ENCODE data around the gene POU2AF3. TPM values are rescaled to one million over a fixed set of nuclear protein-coding genes. Genes with fewer than 3 reads are reported as not detected.

POU2AF3 gene
- total RNA-seq, 4 donors from 2014 or later, result 0.22 to 0.58 (median 0.46) TPM; not detected in 1

DNA sequence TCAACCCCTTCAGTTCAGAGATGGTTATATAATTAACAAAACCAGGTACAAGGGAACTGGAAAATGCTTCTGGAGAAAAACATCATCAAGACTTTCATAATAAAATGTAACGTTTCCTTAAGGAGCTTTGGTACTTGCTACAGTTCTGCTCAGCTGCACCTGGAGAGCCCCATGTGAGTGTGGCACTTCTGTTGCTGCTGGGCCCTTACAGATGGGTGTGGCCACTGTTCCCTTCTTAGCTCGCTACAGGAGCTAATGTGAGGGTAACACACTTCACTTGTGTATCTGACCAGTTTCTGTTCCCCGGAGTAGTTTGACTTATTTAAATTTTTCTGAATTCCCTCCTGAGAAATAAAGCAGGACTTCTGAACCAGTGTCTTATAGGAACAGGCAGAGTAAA lies 4.0 kb downstream of the POU2AF3 start:
- Histone ChIP-seq H3K4me3 (no peak overlapping the region), H3K36me3 (no peaks in the 10 kb centered on the region), H3K4me1 (peaks cover 0 to 6% of the 10 kb centered on the region in 2 donors), H3K27me3 (no peaks in the 10 kb centered on the region), H3K9me3 (no peaks in the 10 kb centered on the region), H3K27ac (no peak overlapping the region)
- in situ Hi-C loops (cut with MboI; ENCODE audit: low sequenced_read_pairs in 4 of 4) (no loop called here), intact Hi-C loops (cut with DNase I; ENCODE audit: low total_unique reads) (no loop called here)
- ATAC-seq (no peak), DNase-seq (no peak)
- TF ChIP-seq POLR2A (IDR thresholded peaks at IDR 0.05), result no peak
- TF ChIP-seq, protein P1, sequence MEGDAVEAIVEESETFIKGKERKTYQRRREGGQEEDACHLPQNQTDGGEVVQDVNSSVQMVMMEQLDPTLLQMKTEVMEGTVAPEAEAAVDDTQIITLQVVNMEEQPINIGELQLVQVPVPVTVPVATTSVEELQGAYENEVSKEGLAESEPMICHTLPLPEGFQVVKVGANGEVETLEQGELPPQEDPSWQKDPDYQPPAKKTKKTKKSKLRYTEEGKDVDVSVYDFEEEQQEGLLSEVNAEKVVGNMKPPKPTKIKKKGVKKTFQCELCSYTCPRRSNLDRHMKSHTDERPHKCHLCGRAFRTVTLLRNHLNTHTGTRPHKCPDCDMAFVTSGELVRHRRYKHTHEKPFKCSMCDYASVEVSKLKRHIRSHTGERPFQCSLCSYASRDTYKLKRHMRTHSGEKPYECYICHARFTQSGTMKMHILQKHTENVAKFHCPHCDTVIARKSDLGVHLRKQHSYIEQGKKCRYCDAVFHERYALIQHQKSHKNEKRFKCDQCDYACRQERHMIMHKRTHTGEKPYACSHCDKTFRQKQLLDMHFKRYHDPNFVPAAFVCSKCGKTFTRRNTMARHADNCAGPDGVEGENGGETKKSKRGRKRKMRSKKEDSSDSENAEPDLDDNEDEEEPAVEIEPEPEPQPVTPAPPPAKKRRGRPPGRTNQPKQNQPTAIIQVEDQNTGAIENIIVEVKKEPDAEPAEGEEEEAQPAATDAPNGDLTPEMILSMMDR (IDR thresholded peaks at IDR 0.05 in 4 of 5, conservative IDR thresholded peaks at IDR 0.05 in 1 of 5), result no peak

DNA sequence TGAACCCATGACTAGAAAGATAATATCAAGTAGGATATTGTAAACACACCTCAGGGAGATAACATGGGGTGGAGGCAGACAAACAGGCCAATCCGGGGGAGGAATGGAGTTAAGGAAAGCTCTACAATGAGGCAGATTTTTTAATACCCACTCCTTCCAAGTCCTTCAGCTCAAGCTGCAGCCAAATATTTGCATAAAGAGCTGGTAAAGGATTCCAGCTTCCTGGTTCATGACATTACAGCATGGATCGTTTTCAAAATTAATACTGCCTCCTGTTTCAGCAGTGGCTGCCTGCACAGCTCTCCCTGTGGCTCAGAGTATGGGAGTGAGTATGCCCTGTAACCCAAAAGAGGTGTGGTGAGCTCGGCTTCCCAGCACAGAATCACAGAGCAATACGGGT lies 5.1 kb downstream of the POU2AF3 start:
- H3K27me3 ChIP-seq, result no peaks in the 10 kb centered on the region
- TF ChIP-seq, protein P1 (IDR thresholded peaks at IDR 0.05 in 4 of 5, conservative IDR thresholded peaks at IDR 0.05 in 1 of 5), result no peak
- TF ChIP-seq POLR2A (IDR thresholded peaks at IDR 0.05), result no peak
- H3K9me3 ChIP-seq, result no peaks in the 10 kb centered on the region
- no peaks in the 10 kb centered on the region for H3K36me3 ChIP-seq
- no peak overlapping the region for H3K4me3 ChIP-seq
- no peak overlapping the region for H3K27ac ChIP-seq
- ATAC-seq (no peak), DNase-seq (no peak)
- peaks cover 0 to 6% of the 10 kb centered on the region in 2 donors for H3K4me1 ChIP-seq
- in situ Hi-C loops (cut with MboI; ENCODE audit: low sequenced_read_pairs in 4 of 4), result no loop called here
- intact Hi-C loops (cut with DNase I; ENCODE audit: low total_unique reads), result no loop called here

DNA sequence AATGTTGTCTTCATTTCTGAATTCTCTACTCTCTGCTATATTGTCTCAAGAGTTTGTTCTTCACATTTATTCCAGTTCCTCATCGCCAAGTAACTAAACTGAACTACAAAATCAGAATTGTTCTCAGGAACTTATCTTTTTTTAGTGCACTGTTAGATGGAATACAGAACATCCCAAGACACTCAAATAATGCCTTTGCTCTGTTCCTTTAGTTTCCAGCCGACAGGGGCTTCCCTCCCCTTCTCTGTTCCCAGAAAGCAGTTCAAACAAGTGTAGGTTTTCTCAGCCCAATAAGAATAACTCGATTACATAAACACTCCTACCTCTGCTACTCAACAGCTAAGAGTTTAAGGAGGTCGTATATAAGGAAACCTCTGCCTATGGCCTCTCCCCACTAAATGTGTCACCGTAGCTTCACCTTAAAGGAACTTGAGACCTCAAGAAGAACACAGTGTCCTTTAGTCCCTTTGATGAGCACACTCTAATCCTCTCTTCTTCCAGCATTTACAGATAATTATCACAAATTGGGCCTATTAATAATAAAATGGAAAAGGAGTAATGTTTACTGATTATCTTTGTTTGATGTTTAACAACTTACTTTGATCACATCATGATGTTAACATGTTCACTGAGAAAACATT lies 6.9 kb downstream of the POU2AF3 start:
- ATAC-seq, result no peak
- no peak for DNase-seq
- no peaks in the 10 kb centered on the region for H3K36me3 ChIP-seq
- H3K27ac ChIP-seq, result no peak overlapping the region
- in situ Hi-C loops (cut with MboI; ENCODE audit: low sequenced_read_pairs in 4 of 4) (no loop called here), intact Hi-C loops (cut with DNase I; ENCODE audit: low total_unique reads) (no loop called here)
- H3K27me3 ChIP-seq, result no peaks in the 10 kb centered on the region
- H3K4me3 ChIP-seq, result no peak overlapping the region
- no peaks in the 10 kb centered on the region for H3K9me3 ChIP-seq
- peaks cover 0 to 3% of the 10 kb centered on the region in 2 donors for H3K4me1 ChIP-seq
- no peak for TF ChIP-seq POLR2A (IDR thresholded peaks at IDR 0.05)
- TF ChIP-seq, protein P1 (IDR thresholded peaks at IDR 0.05 in 4 of 5, conservative IDR thresholded peaks at IDR 0.05 in 1 of 5), result no peak

DNA sequence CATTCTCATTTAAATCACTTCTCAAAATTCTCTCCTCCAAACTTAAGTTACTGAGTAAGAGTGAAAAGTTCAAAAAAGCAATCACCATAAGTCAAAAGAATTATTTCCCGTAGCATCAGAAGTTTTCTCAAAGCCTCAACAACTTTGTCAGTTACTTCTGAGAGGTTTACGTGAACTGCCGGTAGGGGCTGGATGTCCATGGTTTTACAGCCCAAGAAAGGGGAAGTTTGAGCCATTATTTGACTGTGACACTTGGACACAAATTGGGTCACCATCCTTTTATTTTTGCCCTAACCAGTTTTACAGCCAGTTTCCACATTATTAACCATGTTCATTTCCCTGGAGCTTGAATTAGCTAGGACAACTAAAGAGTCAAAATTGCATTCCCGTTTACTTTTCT lies 7.5 kb downstream of the POU2AF3 start:
- DNase-seq, result no peak
- H3K4me1 ChIP-seq, result peaks cover 0 to 3% of the 10 kb centered on the region in 2 donors
- no peak overlapping the region for H3K4me3 ChIP-seq
- in situ Hi-C loops (cut with MboI; ENCODE audit: low sequenced_read_pairs in 4 of 4), result no loop called here
- H3K27me3 ChIP-seq, result no peaks in the 10 kb centered on the region
- no peaks in the 10 kb centered on the region for H3K9me3 ChIP-seq
- TF ChIP-seq, protein P1 (IDR thresholded peaks at IDR 0.05 in 4 of 5, conservative IDR thresholded peaks at IDR 0.05 in 1 of 5), result no peak
- no peak for TF ChIP-seq POLR2A (IDR thresholded peaks at IDR 0.05)
- no peak for ATAC-seq
- intact Hi-C loops (cut with DNase I; ENCODE audit: low total_unique reads), result no loop called here
- no peak overlapping the region for H3K27ac ChIP-seq
- H3K36me3 ChIP-seq, result no peaks in the 10 kb centered on the region

DNA sequence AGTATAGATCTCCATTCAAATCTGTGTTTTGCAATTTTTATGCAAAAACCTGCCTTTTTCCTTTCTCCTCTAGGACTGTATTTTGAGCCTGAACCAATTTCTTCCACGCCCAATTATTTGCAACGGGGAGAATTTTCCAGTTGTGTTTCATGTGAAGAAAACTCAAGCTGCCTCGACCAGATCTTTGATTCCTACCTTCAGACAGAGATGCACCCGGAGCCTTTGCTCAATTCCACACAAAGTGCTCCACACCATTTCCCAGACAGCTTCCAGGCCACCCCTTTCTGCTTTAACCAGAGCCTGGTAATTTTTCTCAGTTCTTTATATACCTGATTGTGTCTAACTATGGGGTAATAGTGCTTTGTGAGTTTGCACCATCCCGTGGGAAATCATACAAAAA lies 8.0 kb downstream of the POU2AF3 start:
- TF ChIP-seq, protein P1 (IDR thresholded peaks at IDR 0.05 in 4 of 5, conservative IDR thresholded peaks at IDR 0.05 in 1 of 5), result no peak
- TF ChIP-seq POLR2A (IDR thresholded peaks at IDR 0.05), result no peak
- intact Hi-C loops (cut with DNase I; ENCODE audit: low total_unique reads), result no loop called here
- Histone ChIP-seq H3K27ac (no peak overlapping the region), H3K27me3 (no peaks in the 10 kb centered on the region), H3K36me3 (no peaks in the 10 kb centered on the region), H3K4me3 (no peak overlapping the region), H3K9me3 (no peaks in the 10 kb centered on the region), H3K4me1 (peaks cover 0 to 3% of the 10 kb centered on the region in 2 donors)
- ATAC-seq, result no peak
- in situ Hi-C loops (cut with MboI; ENCODE audit: low sequenced_read_pairs in 4 of 4), result no loop called here
- no peak for DNase-seq

Measured in gastrocnemius medialis (tissue), 4 donors.